Nephron (organoid): Measurements from ENCODE around the gene CCDC187.

ENCODE experiments used
- H3K27ac Mint-ChIP-seq, 3 experiments: 2 replicates each; pipeline ENCODE4 v1.8.0; 2020; ENCODE audit warnings: mixed read lengths in 3 of 3, mild to moderate bottlenecking in 2 of 3, moderate library complexity in 1 of 3
- H3K27me3 Mint-ChIP-seq: 2 replicates; pipeline ENCODE4 v1.8.0; 2021; ENCODE audit warnings: low read depth, mild to moderate bottlenecking, moderate library complexity, mixed read lengths
- H3K36me3 Mint-ChIP-seq: 2 replicates; pipeline ENCODE4 v1.8.0; 2020; ENCODE audit warnings: low read depth, mixed read lengths
- H3K4me1 Mint-ChIP-seq: 2 replicates; pipeline ENCODE4 v1.8.0; 2020; ENCODE audit warnings: mixed read lengths
- H3K4me3 Mint-ChIP-seq, 3 experiments: 2 replicates each; pipeline ENCODE4 v1.8.0; 2020; ENCODE audit warnings: mild to moderate bottlenecking in 3 of 3, mixed read lengths in 3 of 3, moderate library complexity in 2 of 3
- H3K9me3 Mint-ChIP-seq: 2 replicates; pipeline ENCODE4 v1.8.0; 2020; ENCODE audit warnings: mixed read lengths
- CTCF ChIP-seq, 3 experiments: fragments of 200-600 bp; sonication (generic); IDR thresholded peaks; one replicate each; pipeline ENCODE4 v1.5.0; 2021; ENCODE audit warnings: antibody characterized with exemption in 3 of 3; ENCODE audit not compliant: unreplicated experiment in 3 of 3

The CCDC187 gene

DNA sequence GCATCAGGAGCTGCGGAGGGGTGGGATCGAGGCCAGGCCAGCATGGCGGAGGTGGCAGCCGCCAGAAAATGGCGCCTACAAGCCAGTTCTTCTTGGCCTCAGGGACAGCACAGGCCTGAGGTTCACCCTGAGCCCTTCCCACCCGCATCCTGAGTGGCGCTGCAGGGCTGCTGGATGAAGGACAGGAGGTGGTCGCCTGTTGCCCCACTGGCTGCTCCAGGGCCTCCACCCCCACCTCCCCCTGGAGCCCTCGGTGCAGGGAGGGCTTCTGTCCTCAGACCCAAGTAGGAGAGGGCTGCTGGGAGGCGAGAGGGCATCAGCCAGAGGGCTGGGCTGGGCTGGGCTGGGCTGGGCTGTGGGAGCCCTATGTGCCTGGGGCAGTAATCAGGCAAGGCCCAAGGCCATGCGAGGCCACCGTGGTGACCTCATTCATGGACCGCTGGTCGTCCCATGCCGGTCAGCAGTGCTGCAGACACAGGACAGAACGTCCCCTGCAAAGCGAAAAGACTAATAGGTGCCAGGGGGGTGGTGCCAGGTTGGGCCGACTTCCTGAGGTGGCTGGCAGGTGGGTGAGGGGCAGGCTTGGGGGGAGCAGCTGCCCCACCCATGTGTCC is 37.3 kb upstream of the CCDC187 start:
- Mint-ChIP-seq H3K27ac (no peak overlapping the region), H3K9me3 (no peaks in the 10 kb centered on the region), H3K36me3 (peaks cover 7% of the 10 kb centered on the region), H3K4me3 (no peak overlapping the region), H3K27me3 (no peaks in the 10 kb centered on the region), H3K4me1 (peaks cover 11% of the 10 kb centered on the region)
- no peak for TF ChIP-seq CTCF (IDR thresholded peaks at IDR 0.05; ENCODE audit: unreplicated experiment in 3 of 3)

DNA sequence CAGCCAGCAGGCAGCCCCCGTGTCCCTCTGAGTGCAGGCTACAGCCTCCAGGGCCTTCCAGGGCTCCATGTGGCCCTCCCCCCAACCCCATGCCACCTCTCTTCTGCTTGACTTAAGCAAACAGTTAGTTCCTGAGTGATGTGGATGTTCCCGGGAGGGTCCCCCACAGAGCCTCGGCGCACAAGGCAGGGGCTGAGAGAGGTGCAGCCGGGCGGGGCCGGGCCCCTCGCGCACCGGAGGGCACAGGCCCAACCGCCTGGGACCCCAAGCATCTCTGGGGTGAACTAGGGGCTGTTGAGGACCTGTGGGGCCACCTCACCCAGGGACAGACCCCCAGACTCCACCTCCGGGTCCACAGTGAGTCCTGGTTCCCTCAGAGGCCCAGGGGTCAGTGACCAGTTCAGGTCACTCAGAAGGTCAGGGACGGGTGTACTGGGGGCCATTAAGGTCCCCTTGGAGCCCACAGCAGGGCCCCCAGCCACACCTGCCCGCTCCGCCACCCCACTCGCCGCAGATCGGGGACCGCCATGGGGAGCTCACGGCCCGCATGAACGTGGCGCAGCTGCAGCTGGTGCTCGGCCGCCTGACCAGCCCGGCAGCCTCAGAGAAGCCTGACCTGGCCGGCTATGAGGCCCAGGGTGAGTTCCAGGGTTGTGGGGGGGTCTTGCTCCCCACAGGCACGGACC is 36.6 kb upstream of the CCDC187 start:
- Mint-ChIP-seq H3K9me3 (no peaks in the 10 kb centered on the region), H3K4me1 (peaks cover 11% of the 10 kb centered on the region), H3K27me3 (no peaks in the 10 kb centered on the region), H3K4me3 (no peak overlapping the region), H3K36me3 (peaks cover 7% of the 10 kb centered on the region), H3K27ac (no peak overlapping the region)
- TF ChIP-seq CTCF (IDR thresholded peaks at IDR 0.05; ENCODE audit: unreplicated experiment in 3 of 3) = no peak

GRCh38 chr9:136339958-136340310 is 36.0 kb upstream of the CCDC187 start:
- H3K4me3 Mint-ChIP-seq = no peak overlapping the region
- H3K9me3 Mint-ChIP-seq = no peaks in the 10 kb centered on the region
- no peak overlapping the region for H3K27ac Mint-ChIP-seq
- TF ChIP-seq CTCF (IDR thresholded peaks at IDR 0.05; ENCODE audit: unreplicated experiment in 3 of 3) = no peak
- H3K27me3 Mint-ChIP-seq = no peaks in the 10 kb centered on the region
- peaks cover 7% of the 10 kb centered on the region for H3K36me3 Mint-ChIP-seq
- H3K4me1 Mint-ChIP-seq = peaks cover 11% of the 10 kb centered on the region

- Mint-ChIP-seq H3K27ac (no peak overlapping the region), H3K36me3 (peaks cover 7% of the 10 kb centered on the region), H3K27me3 (no peaks in the 10 kb centered on the region), H3K9me3 (no peaks in the 10 kb centered on the region), H3K4me3 (no peak overlapping the region), H3K4me1 (peaks cover 11% of the 10 kb centered on the region)
- peak; percentile 86 to 91 (median 90) for TF ChIP-seq CTCF (IDR thresholded peaks at IDR 0.05; ENCODE audit: unreplicated experiment in 3 of 3)
Measured at GRCh38 chr9:136339173-136339957, 35.5 kb upstream of the CCDC187 start.

DNA sequence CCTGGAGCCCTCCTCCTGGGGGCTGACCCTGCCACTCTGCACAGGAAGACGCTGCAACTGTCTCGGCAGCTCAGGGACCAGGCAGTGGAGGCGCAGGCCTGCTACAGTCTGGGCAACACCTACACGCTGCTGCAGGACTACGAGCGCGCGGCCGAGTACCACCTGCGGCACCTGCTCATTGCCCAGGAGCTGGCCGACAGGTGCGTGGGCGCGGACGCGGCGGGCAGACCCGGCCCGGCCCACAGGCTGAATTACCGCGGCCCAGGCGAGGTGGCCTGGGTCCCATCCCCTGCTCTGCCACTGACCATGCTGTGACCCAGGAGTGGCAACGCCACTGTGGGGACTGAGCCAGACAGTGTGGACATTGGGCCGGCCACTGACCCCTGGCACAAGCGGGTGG is 34.6 kb upstream of the CCDC187 start:
- Mint-ChIP-seq H3K4me1 (peaks cover 11% of the 10 kb centered on the region), H3K27ac (no peak overlapping the region), H3K36me3 (peaks cover 7% of the 10 kb centered on the region), H3K4me3 (no peak overlapping the region), H3K9me3 (no peaks in the 10 kb centered on the region), H3K27me3 (no peaks in the 10 kb centered on the region)
- no peak for TF ChIP-seq CTCF (IDR thresholded peaks at IDR 0.05; ENCODE audit: unreplicated experiment in 3 of 3)
